ENCODE data around the gene SULF2.

The SULF2 gene

DNA sequence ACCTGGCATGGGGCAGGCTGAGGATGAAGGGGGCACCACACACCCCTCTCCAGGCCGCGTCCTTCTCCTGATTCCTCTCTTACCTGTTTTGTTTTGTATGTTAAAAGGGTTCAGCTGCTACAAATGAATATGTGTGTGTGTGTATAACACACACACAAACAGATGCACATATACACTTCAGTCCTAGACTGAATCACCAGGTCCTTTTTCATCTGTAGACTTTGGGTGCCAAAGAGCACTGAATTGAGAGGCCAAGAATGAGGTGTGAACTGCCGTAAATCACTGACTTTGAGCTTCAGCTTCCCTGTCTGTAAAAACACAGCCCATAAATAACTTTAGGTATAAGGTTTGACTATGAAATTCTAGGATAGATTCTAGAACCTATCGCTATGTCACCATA is 40.5 kb downstream of the SULF2 start:
- TF ChIP-seq GATA3 (IDR thresholded peaks at IDR 0.05; ENCODE audit: low read depth, low read length) = no peak
- TF ChIP-seq GATA2 (IDR thresholded peaks at IDR 0.05; ENCODE audit: low read depth, low read length) = no peak

DNA sequence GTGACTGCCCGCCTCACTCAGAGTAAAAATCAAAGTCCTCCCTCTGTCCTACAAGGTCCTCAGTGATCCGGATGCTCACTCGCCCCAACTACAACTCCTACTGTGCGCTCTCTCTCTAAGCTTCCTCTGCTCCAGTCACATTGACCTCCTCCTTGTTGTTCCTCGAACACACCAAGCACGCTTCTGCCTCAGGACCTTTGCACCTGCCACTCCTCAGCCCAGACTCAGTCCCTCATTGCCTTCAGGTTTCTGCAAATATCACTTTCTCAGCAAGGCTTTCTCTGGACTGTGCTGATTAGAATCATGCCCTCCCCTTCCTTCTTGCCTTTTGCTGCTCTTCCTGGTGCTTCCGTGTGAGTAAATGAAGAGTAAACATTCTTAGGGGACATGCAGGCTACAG is 41.6 kb downstream of the SULF2 start:
- TF ChIP-seq GATA2 (IDR thresholded peaks at IDR 0.05; ENCODE audit: low read depth, low read length) = no peak
- TF ChIP-seq GATA3 (IDR thresholded peaks at IDR 0.05; ENCODE audit: low read depth, low read length) = no peak

DNA sequence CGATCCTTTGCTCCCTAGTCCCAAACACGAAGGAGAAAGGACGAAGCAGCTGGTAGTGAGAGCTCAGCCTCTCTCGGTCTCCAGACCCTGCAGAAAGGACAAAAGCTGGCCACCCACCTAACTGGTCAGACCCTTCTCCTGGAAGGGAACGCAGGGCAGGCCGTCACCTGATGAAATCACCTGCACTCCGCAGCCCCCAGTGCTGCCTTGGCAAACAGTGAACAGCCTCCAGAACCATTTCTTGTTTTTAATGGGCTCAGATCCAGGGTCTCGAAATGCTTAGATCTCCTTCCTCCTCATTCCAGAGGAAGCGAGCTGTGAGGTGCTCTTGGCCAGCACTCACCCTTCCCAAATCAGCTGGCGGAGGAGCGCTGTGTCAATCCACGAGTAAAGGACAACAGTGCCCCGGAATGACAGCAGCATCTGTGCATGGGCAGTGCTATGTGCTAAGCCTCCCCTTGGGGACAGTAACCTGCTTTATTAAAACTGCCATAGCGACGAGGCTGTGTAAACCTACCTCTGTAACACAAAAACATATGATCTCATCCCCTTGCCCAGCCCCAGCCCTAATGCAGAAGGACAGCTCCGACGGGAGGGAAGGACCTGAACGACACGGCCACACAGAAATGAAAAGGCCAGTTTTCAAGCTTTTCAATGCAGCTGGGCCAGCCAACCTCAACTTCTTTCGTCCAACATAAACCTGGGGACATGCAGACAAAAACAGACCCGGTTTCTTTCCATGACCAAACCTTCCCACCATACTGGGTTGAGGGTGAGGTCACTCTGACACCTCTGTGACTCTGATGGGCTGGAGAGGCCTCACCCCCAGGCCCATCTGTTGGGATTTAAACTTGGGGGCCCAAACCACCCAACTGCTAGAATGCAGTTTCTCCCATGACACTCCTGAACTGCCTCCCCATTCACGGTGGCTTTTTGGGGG is 43.3 kb downstream of the SULF2 start:
- TF ChIP-seq GATA3 (IDR thresholded peaks at IDR 0.05; ENCODE audit: low read depth, low read length) = no peak
- TF ChIP-seq GATA2 (IDR thresholded peaks at IDR 0.05; ENCODE audit: low read depth, low read length) = no peak

DNA sequence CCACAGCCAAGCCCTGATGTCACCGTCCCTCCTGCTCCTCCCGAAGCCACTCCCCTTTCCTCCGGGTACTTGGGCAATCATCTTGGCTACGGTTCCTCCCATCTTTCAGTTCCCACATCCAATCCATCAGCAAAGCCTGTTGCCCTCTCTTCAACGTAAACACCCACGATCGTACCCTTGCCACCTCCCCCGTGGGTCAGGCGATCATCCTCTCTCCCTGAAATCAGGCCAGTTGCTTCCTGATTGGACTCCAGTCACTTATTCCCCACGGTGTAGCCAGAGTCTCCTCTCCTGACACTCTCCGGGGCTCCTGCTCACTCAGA is 44.5 kb downstream of the SULF2 start:
- no peak for TF ChIP-seq GATA2 (IDR thresholded peaks at IDR 0.05; ENCODE audit: low read depth, low read length)
- no peak for TF ChIP-seq GATA3 (IDR thresholded peaks at IDR 0.05; ENCODE audit: low read depth, low read length)

DNA sequence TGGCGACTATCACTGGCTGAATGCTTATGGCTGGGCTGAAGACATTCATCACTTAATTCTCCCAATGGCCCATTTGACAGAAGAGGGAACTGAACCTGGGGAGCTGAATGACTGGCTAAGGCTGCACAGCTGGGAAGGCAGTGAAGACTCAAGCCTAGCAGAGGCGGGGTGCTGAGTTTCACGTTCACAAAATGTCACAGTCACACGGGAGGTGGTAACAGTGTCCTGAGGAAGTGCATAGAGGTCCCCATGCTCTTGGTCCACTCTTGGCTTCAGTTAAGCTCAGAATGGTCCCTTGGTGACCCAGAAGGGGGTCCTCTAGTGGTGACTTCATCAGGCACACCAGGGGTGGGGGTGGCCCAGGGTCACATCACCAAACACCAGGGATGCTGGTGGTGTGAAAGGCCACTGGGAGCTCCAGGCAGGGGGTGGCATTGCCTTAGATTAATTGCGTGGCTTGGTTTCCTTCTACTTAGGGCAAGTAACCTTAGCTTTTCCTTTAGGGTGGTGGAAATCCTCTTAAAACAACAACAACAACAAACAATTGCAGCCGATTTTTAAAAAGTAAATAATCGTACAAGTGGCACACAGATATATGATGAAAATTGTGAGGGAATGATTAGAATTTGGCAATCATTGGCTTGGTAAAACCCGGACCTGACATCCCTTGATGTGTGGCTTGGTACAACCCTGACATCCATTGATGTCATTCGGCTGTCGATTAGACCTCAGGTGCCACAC is 45.0 kb downstream of the SULF2 start:
- TF ChIP-seq GATA3 (IDR thresholded peaks at IDR 0.05; ENCODE audit: low read depth, low read length) (no peak), GATA2 (IDR thresholded peaks at IDR 0.05; ENCODE audit: low read depth, low read length) (no peak)

DNA sequence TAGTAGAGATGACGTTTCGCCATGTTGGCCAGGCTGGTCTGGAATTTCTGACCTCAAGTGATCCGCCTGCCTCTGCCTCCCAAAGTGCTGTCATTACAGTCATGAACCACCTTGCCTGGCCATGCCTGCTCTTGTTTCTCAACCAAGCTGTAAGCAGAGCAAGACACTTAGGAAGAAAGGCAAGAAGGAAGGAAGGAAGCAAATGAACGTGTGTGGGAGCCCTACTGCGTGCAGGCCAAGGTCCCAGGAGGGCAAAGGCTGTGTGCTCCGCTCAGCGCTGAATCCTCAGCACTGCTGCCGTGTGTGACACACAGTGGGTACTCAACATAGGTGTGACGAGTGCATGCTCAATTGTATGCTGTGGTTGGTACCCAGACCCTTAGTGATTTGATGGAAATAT is 47.4 kb downstream of the SULF2 start:
- TF ChIP-seq GATA3 (IDR thresholded peaks at IDR 0.05; ENCODE audit: low read depth, low read length) (no peak), GATA2 (IDR thresholded peaks at IDR 0.05; ENCODE audit: low read depth, low read length) (no peak)

DNA sequence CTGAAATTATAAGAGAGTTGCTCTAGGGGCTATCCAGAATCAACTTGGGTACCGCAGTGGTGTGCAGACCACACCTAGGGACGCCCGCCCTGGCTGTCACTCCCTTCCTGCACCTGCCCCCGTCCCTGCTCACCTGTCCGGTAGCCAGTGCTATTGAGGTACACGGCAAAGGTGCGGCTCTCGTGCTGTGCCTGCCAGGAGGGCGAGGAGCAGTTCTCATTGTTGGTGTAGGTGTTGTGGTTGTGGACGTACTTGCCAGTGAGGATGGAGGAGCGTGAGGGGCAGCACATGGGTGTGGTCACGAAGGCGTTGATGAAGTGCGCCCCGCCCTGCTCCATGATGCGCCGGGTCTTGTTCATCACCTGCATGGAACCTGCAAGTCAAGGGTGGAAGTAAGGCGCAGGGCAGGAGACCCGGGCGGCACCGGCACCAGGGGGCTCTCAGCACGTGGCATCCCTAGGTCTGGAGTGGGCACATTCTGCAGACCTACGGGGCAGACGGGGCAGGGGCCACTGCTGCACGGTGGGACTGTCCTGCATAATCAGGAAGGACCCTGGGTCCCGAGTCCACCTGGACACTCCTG is 48.6 kb downstream of the SULF2 start:
- TF ChIP-seq GATA3 (IDR thresholded peaks at IDR 0.05; ENCODE audit: low read depth, low read length) = no peak
- no peak for TF ChIP-seq GATA2 (IDR thresholded peaks at IDR 0.05; ENCODE audit: low read depth, low read length)

DNA sequence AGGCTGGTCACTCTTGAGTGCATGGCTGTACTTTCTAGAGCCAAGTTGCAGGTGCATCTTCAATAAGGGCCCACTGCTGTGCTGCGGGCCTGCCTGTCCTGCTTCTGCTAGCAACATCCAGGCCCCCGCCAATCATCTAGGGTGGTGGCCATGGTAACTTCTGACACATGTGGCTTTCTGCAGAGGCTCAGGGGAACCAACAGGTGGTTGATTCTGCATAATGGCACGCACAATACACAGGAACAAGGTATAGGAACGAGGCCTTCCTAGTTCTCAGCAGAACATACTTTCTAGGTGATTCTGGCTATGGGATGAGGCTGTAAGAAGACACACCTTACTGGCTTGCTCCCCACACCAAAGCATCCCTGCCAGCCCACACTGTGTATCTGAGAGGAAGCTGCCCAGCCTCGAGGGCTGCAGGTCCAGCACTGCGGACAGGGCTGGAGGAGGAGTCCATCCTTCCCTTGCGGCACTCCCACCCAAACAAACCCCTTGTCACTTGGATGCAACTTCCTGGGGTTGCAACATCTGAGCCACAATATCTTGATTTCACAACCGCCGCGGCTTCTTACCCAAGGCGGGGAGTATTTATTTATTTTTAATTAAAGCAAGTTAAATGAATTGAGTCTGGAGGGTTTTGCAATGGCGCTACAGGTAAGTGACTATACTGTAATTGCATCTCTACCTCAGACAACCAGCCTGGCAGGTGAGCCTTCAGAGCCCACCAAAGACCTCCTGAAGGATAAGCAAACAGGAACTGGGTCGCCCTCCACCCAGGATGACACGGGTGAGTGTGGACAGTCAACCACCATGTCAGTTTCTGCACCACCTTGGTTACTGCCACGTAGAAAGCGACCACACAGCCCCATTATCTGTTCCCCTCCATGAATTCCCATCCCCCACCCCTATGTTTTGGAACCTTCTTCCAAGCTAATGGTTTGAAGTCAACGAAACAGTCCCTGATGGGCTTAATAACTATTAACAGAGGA is 49.6 kb downstream of the SULF2 start:
- TF ChIP-seq GATA2 (IDR thresholded peaks at IDR 0.05; ENCODE audit: low read depth, low read length) = no peak
- no peak for TF ChIP-seq GATA3 (IDR thresholded peaks at IDR 0.05; ENCODE audit: low read depth, low read length)

DNA sequence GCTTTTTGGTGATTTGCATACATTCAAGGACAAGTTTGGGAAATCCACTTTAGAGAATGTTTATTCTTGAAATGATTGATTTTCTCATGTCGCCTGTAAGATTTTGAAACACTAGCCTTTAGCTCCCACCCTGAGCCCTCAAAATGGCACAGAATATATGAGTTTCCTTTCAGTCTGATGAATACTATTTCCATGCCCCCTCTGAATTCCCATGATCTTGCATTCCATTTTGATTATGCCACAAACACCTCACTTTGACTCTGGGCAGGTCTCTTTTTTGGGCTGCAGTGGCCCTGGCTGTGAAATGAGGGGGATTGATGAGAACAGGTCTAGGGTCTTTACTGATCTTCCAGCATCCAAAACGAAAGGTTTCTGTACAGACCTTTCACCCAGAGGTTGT is 50.4 kb downstream of the SULF2 start:
- TF ChIP-seq GATA3 (IDR thresholded peaks at IDR 0.05; ENCODE audit: low read depth, low read length) = no peak
- no peak for TF ChIP-seq GATA2 (IDR thresholded peaks at IDR 0.05; ENCODE audit: low read depth, low read length)

DNA sequence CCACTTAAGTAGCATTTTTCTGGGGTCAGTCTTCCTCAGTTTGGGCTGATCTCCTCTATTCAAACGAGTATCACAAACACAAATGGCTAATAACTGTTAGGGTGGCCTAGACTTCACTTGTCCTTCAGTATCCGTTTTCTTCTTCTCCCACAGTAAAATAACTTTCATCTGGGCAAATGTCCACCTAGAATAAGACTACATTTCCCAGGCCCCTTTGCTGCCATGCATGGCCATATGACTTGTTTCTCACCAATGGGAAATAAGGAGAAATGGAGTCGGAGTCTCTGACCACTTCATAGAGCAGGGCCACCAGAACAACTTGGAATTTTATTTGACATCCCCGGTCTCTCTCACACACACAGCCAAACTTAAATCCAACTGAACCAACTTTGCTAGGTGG is 51.4 kb downstream of the SULF2 start:
- no peak for TF ChIP-seq GATA2 (IDR thresholded peaks at IDR 0.05; ENCODE audit: low read depth, low read length)
- TF ChIP-seq GATA3 (IDR thresholded peaks at IDR 0.05; ENCODE audit: low read depth, low read length) = no peak

DNA sequence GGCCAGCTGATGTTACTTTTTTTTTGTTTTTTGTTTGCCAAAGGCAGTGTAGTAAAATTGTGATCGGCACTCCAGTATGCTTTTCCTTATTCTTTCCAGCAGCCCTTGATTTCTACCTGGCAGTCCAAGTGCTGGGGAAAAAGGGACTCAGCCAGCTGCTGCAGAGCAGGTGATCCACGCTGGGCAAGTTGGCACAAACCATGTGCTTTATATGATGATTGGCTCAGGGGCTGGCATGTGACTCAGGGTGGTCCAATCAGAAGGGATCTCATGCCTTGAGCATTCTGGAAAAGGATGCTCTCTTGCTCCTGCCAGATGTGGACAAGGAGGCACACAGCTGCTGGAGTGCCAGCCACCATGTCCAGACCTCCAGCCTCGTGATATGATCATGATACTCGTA is 54.5 kb downstream of the SULF2 start:
- no peak for TF ChIP-seq GATA3 (IDR thresholded peaks at IDR 0.05; ENCODE audit: low read depth, low read length)
- TF ChIP-seq GATA2 (IDR thresholded peaks at IDR 0.05; ENCODE audit: low read depth, low read length) = no peak

DNA sequence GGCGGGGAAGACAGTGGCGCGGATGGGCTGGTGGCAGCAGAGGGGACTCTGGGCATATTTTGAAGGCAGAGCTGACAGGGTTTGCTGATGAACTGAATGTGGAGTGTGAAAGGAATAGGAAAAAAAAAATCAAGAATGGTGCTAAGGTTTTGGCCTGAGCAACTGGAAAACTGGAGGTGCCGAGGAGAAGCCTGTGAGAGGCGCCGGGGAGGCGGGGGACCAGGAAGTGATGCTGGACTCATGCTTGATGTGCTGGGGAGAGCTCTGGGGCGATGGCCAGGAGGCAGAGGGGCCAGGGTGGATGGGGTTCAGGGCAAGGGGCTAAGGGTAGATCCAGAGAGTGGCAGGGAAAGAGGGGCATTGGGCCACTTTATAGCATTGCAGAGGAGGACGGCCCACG is 55.8 kb downstream of the SULF2 start:
- no peak for TF ChIP-seq GATA2 (IDR thresholded peaks at IDR 0.05; ENCODE audit: low read depth, low read length)
- TF ChIP-seq GATA3 (IDR thresholded peaks at IDR 0.05; ENCODE audit: low read depth, low read length) = no peak

DNA sequence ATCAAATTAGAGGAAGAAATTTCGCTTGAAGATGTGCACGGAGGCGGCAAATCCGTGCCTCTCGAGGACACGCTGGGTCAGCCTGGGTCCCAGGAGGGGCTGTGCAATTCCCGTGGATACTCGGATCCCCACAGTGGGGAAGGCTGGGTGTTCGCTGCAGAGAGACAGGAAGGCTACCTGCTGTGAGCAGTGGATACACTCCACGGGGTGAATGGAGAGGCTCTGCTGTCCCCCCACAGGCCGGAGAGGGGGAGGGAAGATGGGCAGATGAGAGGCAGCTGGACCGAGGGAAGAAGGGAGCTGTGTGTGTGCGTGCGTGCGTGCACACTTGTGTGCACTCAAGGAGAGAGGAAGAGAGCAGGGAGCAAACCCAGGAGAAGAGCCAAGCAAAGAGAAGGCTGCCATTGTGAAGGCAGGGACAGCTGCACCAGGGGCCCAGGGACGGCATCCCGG is 57.3 kb downstream of the SULF2 start:
- TF ChIP-seq GATA3 (IDR thresholded peaks at IDR 0.05; ENCODE audit: low read depth, low read length) = no peak
- TF ChIP-seq GATA2 (IDR thresholded peaks at IDR 0.05; ENCODE audit: low read depth, low read length) = no peak

All from SH-SY5Y (cell line).